HG03571 (cell line): ENCODE results near the gene ADAM15.

Source experiments
- ATAC-seq: cut with Tn5 transposase; IDR thresholded peaks from one replicate; pipeline ENCODE4 v1.9.1; 2021; ENCODE audit not compliant: unreplicated experiment

Gene ADAM15

GRCh38 chr1:155030243-155030795, 20.8 kb upstream of the ADAM15 start:
- ATAC-seq, result no peak

- ATAC-seq, result no peak
Observed at GRCh38 chr1:155030899-155031298, 20.2 kb upstream of the ADAM15 start.

GRCh38 chr1:155032886-155033285, 18.2 kb upstream of the ADAM15 start:
- no peak for ATAC-seq

- ATAC-seq, result no peak
Observed at GRCh38 chr1:155033524-155033923, 17.6 kb upstream of the ADAM15 start, which contains the start of the genes DCST1 and DCST2. TSS of gene DCST1 (plus strand) at chr1:155033824. CDS start at chr1:155034037, 213 bp downstream. TSS of gene DCST2 (minus strand) at chr1:155033781. CDS start at chr1:155033701, 80 bp downstream.

- no peak for ATAC-seq
Observed at GRCh38 chr1:155034318-155035208, 16.6 kb upstream of the ADAM15 start.

GRCh38 chr1:155035936-155036335, 15.2 kb upstream of the ADAM15 start:
- no peak for ATAC-seq

GRCh38 chr1:155037043-155037442, 14.1 kb upstream of the ADAM15 start:
- no peak for ATAC-seq

- no peak for ATAC-seq
Observed at GRCh38 chr1:155037851-155038441, 13.2 kb upstream of the ADAM15 start.

GRCh38 chr1:155038602-155039307, 12.4 kb upstream of the ADAM15 start:
- ATAC-seq, result no peak

- no peak for ATAC-seq
Observed at GRCh38 chr1:155039308-155039669, 11.8 kb upstream of the ADAM15 start.

- no peak for ATAC-seq
Observed at GRCh38 chr1:155040358-155041093, 10.6 kb upstream of the ADAM15 start.

- no peak for ATAC-seq
Observed at GRCh38 chr1:155042789-155043188, 8.3 kb upstream of the ADAM15 start.

- no peak for ATAC-seq
Observed at GRCh38 chr1:155043301-155043702, 7.8 kb upstream of the ADAM15 start.

GRCh38 chr1:155043793-155044192, 7.3 kb upstream of the ADAM15 start:
- no peak for ATAC-seq

GRCh38 chr1:155044365-155044764, 6.8 kb upstream of the ADAM15 start:
- ATAC-seq, result no peak

- ATAC-seq, result no peak
Observed at GRCh38 chr1:155044812-155045657, 6.1 kb upstream of the ADAM15 start.

- no peak for ATAC-seq
Observed at GRCh38 chr1:155048449-155049334, 2.4 kb upstream of the ADAM15 start.

GRCh38 chr1:155049651-155050559, 1.2 kb upstream of the ADAM15 start:
- ATAC-seq, result no peak
